ENCODE measurements around the gene SERINC5.
"Not testable (repeated sequence)": the region's sequence is repeated elsewhere in the genome, so short reads cannot be mapped to it uniquely, and the experiment has no call there.

The SERINC5 gene

GRCh38 chr5:80255811-80256712 lies at the start of gene SERINC5:
Gene SERINC5 (minus strand): TSS chr5:80256048. CDS start chr5:80255922, 126 bp downstream.
- peak; percentile 97 for DNase-seq (ENCODE audit: low spot score)

GRCh38 chr5:80302636-80303035 lies 46.8 kb upstream of the SERINC5 start:
- DNase-seq (ENCODE audit: low spot score) = no peak

DNA sequence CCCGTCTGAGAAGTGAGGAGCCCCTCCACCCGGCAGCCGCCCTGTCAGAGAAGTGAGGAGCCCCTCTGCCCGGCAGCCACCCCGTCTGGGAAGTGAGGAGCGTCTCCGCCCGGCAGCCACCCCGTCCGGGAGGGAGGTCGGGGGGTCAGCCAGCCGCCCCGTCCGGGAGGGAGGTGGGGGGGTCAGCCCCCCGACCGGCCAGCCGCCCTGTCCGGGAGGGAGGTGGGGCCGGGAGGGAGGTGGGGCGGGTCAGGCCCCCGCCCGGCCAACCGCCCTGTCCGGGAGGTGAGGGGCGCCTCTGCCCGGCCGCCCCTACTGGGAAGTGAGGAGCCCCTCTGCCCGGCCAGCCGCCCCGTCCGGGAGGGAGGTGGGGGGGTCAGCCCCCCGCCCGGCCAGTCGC lies 45.5 kb upstream of the SERINC5 start:
- DNase-seq (ENCODE audit: low spot score) = not testable (repeated sequence)

DNA sequence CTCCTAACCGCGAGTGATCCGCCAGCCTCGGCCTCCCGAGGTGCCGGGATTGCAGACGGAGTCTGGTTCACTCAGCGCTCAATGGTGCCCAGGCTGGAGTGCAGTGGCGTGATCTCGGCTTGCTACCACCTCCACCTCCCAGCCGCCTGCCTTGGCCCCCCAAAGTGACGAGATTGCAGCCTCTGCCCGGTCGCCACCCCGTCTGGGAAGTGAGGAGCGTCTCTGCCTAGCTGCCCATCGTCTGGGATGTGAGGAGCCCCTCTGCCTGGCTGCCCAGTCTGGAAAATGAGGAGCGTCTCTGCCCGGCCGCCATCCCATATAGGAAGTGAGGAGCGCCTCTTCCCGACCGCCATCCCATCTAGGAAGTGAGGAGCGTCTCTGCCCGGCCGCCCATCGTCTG lies 44.9 kb upstream of the SERINC5 start:
- not testable (repeated sequence) for DNase-seq (ENCODE audit: low spot score)

DNA sequence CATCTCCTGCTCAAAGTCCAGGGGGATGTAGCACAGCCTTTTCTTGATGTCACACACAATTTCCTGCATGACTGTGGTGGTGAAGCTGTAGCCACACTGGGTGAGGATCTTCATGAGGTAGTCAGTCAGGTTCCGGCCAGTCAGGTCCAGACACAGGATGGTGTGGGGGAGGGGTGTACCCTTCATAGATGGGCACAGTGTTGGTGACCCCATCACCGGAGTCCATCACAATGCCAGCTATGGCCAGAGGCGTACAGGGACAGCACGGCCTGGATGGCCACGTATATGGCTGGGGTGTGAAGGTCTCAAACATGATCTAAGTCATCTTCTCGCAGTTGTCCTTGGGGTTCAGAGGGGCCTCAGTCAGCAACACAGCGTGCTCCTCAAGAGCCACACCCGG lies 44.3 kb upstream of the SERINC5 start:
- no peak for DNase-seq (ENCODE audit: low spot score)

GRCh38 chr5:80299601-80300000 lies 43.8 kb upstream of the SERINC5 start:
- no peak for DNase-seq (ENCODE audit: low spot score)

DNA sequence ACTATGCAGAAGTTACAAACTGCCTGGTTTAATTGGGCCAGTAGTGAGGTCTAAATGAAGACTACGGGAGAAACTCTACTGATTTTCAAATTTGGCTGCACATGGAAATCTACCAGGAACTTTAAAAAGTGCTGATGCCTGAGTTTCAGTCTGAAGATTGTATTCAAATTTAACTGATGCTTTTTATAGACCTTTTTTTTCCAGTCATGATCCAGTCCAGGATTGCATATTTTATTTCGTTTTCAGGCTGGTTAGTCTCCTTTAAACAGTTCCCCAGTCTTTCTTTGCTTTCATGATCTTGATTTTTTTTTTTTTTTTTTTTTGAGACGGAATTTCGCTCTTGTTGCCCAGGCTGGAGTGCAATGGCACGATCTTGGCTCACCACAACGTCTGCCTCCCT lies 40.3 kb upstream of the SERINC5 start:
- no peak for DNase-seq (ENCODE audit: low spot score)

DNA sequence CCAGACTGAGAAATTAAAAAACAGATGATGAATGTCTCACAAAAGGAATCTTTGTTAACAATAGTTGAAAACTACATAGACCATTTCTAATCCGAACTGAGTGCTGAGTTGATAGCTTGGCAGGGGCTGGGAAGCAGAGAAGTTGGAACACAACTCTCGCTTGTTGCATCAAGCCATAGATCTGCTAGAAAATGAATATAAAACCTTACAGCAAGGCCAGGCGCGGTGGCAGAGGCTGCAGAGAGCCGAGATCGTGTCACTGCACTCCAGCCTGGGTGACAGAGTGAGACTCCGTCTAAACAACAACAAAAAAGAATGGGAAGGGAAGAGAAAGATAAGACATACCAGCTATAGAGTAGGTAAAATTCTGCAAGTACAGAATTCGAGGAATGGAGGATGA lies 35.9 kb upstream of the SERINC5 start:
- no peak for DNase-seq (ENCODE audit: low spot score)

DNA sequence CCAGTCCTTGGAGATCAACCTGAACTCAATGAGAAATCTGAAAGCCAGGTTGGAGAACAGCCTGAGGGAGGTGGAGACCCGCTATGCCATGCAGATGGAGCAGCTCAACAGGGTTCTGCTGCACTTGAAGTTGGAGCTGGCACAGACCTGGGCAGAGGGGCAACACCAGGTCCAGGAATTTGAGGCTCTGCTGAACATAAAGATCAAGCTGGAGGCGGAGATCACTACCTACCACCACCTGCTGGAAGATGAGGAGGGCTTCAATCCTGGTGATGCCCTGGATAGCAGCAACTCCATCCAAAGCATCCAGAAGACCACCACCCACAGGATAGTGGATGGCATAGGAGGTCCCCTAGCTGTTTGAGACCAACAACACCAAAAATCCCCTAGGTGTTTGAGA lies 33.5 kb upstream of the SERINC5 start:
- no peak for DNase-seq (ENCODE audit: low spot score)

GRCh38 chr5:80288177-80288576 lies 32.3 kb upstream of the SERINC5 start:
- DNase-seq (ENCODE audit: low spot score) = no peak

GRCh38 chr5:80284720-80285119 lies 28.9 kb upstream of the SERINC5 start:
- DNase-seq (ENCODE audit: low spot score) = no peak

- no peak for DNase-seq (ENCODE audit: low spot score)
These were observed 27.5 kb upstream of the SERINC5 start for GRCh38 chr5:80283360-80283759.

DNA sequence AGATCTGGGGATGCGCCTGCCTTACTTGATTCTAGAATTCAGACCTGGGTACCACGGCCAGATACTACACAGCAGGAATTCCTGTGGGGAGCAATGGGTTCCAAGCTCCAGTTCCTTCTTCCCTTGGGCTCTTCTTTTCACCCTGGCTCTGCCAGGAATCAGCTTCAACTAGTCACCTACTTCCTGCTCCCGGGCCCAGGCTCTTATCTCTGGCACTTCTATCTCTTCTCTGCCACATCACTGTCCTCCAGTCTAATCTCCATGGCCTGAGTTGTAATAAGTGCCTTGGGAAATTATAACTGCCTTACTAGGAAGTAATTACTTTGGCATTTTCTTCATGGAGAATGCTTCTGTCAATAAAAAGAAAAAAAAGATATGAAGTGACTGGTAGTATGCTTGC lies 26.2 kb upstream of the SERINC5 start:
- no peak for DNase-seq (ENCODE audit: low spot score)

DNA sequence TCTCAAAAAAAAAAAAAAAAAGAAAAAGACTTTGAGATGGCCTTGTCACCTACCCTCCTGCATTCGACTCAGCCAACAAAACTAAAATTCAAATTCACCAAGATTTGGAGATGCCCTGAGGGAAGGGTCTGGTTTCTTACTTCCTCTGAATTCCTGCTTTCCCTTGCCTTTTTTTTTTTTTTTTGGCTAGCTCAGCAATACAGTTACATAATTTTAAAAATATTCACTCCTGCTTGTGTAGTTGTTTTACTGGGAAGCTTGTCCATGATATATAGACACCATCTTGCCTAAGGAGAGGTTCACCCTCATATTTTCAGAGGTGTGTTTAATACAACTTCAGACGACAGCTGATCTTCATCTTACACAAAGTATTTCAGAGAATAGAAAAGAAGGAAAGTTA lies 21.3 kb upstream of the SERINC5 start:
- DNase-seq (ENCODE audit: low spot score) = no peak

DNA sequence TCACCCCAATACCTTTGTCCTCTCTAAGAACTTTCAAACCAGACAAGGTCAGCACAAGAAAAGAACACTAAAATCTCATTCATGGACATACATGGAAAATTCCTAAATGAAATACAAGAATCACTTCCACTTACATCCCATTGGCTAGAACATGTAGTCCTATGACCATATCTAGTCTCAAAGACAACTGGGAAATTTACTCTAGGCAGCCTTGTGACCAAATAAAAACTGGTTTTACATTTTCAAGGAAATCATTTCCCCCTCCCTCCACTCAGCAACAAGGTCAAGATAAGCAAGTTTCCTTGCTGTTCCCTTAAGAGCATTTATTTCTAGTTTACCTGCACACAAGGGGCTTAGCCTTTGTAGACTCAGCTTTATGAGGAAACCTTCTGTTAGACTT lies 20.3 kb upstream of the SERINC5 start:
- no peak for DNase-seq (ENCODE audit: low spot score)

GRCh38 chr5:80275347-80275746 lies 19.5 kb upstream of the SERINC5 start:
- no peak for DNase-seq (ENCODE audit: low spot score)

GRCh38 chr5:80270543-80270942 lies 14.7 kb upstream of the SERINC5 start:
- DNase-seq (ENCODE audit: low spot score) = not testable (repeated sequence)

GRCh38 chr5:80269991-80270438 lies 14.2 kb upstream of the SERINC5 start:
- DNase-seq (ENCODE audit: low spot score) = no peak

DNA sequence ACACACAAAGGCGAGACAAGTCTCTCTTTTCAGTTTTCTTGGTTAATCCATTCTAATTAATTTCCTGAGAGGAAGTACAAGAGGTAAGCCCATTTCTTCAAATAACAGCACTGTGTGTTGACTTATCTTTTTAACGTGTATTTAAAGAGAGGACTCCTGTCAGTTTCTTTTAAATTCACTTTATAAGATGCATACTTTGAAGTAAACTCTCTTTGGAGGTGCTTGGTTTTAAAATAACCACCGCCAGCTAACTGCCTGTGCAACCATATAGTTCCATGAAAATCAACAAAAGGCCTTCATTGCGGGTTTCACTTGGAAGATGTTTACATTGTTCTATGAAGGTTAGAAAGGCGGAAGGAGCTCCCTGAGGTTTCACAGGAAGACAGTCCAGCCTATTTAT lies 13.1 kb upstream of the SERINC5 start:
- DNase-seq (ENCODE audit: low spot score) = no peak

DNA sequence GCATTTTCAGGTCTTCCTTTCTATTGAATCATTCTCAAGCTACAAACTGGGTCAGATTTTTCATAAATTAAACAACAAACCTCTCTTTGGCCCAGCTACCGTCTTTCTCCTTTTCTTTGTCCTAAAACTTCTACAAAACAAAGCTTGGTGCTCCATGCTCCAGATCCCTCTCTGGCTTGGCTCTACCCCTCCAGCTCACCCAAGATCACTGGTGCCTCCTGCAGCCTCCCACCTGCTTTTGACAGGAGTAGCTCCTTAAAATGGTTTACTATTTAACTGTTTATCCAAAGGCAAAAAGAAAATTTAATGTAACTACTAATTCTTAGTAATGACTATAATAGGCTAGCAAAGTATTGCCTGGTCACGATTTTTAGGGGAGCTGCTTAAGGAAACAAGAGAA lies 10.7 kb upstream of the SERINC5 start:
- no peak for DNase-seq (ENCODE audit: low spot score)

DNA sequence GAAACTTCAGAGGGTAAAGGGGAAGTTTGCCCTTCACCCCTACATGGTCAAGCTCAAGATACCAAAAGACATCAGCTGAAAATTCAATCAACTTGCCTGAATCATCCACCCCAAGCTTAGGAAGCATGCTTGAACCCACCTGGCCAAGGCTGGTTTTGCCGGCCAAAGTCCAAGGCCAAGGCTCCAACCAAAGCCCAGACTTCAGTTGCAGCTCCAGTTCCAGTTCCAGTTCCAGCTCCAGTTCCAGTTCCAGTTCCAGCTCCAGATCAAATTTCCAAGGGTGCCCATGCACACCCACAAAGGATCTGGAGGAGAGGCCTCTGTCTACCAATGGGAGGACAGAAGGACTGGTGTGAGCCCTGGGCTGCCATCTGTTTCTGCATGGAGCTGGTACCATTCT lies 4.6 kb upstream of the SERINC5 start:
- no peak for DNase-seq (ENCODE audit: low spot score)

- no peak for DNase-seq (ENCODE audit: low spot score)
These were observed 3.8 kb upstream of the SERINC5 start for GRCh38 chr5:80259511-80260203.

DNA sequence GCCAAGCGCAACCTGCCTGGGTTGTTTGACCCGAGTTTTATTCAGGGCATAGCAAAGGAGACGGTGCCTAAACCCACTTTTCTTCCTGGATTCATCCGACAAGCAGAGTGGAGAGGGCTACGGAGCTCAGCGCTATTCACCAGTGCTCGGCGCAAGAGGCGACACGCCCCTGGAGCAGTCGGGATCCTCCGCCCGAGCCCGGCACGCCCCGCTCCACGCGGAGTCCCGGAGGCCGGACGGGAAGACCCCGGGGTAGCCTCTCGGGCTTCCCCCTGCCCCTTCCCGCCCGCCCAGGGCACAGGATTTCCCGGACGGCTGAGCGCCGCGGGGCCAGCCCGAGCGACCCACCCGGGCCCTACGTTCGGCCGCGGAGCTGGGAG lies 427 bp downstream of the SERINC5 start:
- DNase-seq (ENCODE audit: low spot score) = peak; percentile 88
